GM12878 (cell line): ENCODE data around the gene MUTYH. TPM values are rescaled to one million over a fixed set of nuclear protein-coding genes. Genes with fewer than 3 reads are reported as not detected.

Experiments used
- ATAC-seq: fragments of 200-7000 bp; cut with Tn5 transposase; 3 replicates; pipeline ENCODE4 v1.9.1; 2020; ENCODE audit warnings: mild to moderate bottlenecking, moderate library complexity
- BruUV-seq: library from RNA; stranded (reverse); fragments of 400-500 nt; replicated peaks from 2 replicates; lab custom pipeline; 2021; lab: Mats Ljungman, UMichigan
- CTCF ChIA-PET: fragments of 300-600 bp; sonication (Branson Sonifier 250); formaldehyde crosslinking; extraction: SDS; loops from one replicate; lab custom pipeline; 2021; ENCODE audit warnings: inconsistent platforms; lab: Yijun Ruan, JAX
- POLR2A ChIA-PET: fragments of 350-600 bp; formaldehyde crosslinking; extraction: SDS; loops from one replicate; lab custom pipeline; 2021; ENCODE audit warnings: inconsistent platforms; lab: Charles Lee
- RAD21 ChIA-PET: fragments of 300-600 bp; sonication (Branson Sonifier 250); formaldehyde crosslinking; loops from one replicate; lab custom pipeline; 2023; ENCODE audit warnings: antibody characterized with exemption; ENCODE audit not compliant: unreplicated experiment; lab: Charles Lee
- SMC1A ChIA-PET: fragments of 300-600 bp; sonication (Branson Sonifier 250); formaldehyde crosslinking; loops from one replicate; lab custom pipeline; 2023; ENCODE audit not compliant: unreplicated experiment, uncharacterized antibody; lab: Charles Lee
- DNase-seq: peaks from one replicate; pipeline ENCODE4 v3.0.0-alpha.2; 2011; ENCODE audit warnings: low read depth, low spot score
- FAIRE-seq: peaks from 3 replicates; lab custom pipeline; 2011; peaks lifted over from hg19 to GRCh38; lab: Jason Lieb, UNC
- H2AFZ ChIP-seq: 2 replicates; pipeline ENCODE4 v1.6.0; 2011; ENCODE audit warnings: low read depth, low read length, control low read depth; ENCODE audit not compliant: control insufficient read depth
- H3K27ac ChIP-seq: 2 replicates; pipeline ENCODE4 v1.5.1; 2011; ENCODE audit warnings: control low read depth; ENCODE audit not compliant: control insufficient read depth, insufficient read depth
- H3K27me3 ChIP-seq, 2 experiments: replicated peaks in 1 of 2; 2 replicates each; pipeline versions ENCODE4 v1.6.0 to v1.6.1; 2011; ENCODE audit warnings: low read length in 1 of 2; ENCODE audit not compliant: control insufficient read depth in 2 of 2, insufficient read depth in 2 of 2
- H3K36me3 ChIP-seq, 2 experiments: 2 replicates each; pipeline ENCODE4 v1.5.1; 2011; ENCODE audit warnings: low read length in 1 of 2; ENCODE audit not compliant: control insufficient read depth in 2 of 2, insufficient read depth in 2 of 2
- H3K4me1 ChIP-seq: 2 replicates; pipeline ENCODE4 v1.6.1; 2011; ENCODE audit warnings: mild to moderate bottlenecking, low read length, moderate library complexity, mixed read lengths; ENCODE audit not compliant: control insufficient read depth, insufficient read depth
- H3K4me2 ChIP-seq: 2 replicates; pipeline ENCODE4 v1.6.0; 2011; ENCODE audit warnings: control low read depth; ENCODE audit not compliant: control insufficient read depth, insufficient read depth
- H3K4me3 ChIP-seq: fragments of 200-600 bp; sonication (generic); 2 replicates; pipeline ENCODE4 v1.5.1; 2016
- H3K79me2 ChIP-seq: 2 replicates; pipeline ENCODE4 v1.6.0; 2011; ENCODE audit warnings: low read length; ENCODE audit not compliant: control insufficient read depth, insufficient read depth
- H3K9ac ChIP-seq: 2 replicates; pipeline ENCODE4 v1.8.0; 2011; ENCODE audit warnings: low read length, control low read depth, mixed read lengths; ENCODE audit not compliant: control insufficient read depth, insufficient read depth
- H3K9me3 ChIP-seq: replicated peaks from 3 replicates; pipeline ENCODE4 v1.5.1; 2011; ENCODE audit warnings: mild to moderate bottlenecking, low read length; ENCODE audit not compliant: control insufficient read depth, insufficient read depth
- H4K20me1 ChIP-seq: 2 replicates; pipeline ENCODE4 v1.6.0; 2011; ENCODE audit not compliant: control insufficient read depth, insufficient read depth
- BACH1 ChIP-seq: fragments of 450-650 bp; IDR thresholded peaks from 2 replicates; pipeline ENCODE4 v1.6.1; 2017; ENCODE audit warnings: mild to moderate bottlenecking, borderline replicate concordance
- BMI1 ChIP-seq: fragments of 450-650 bp; IDR thresholded peaks from 2 replicates; pipeline ENCODE4 v1.6.1; 2016; ENCODE audit warnings: mild to moderate bottlenecking, moderate library complexity, borderline replicate concordance
- EP300 ChIP-seq, 2 experiments: fragments of 150-350 bp in 1 of 2; IDR thresholded peaks; 2 replicates each; pipeline ENCODE4 v1.6.1; 2011 to 2012; ENCODE audit warnings: low read depth in 2 of 2, low read length in 2 of 2, borderline replicate concordance in 1 of 2, improper control_type of control experiment in 1 of 2, inconsistent platforms in 1 of 2; ENCODE audit not compliant: control insufficient read depth in 1 of 2
- MEF2B ChIP-seq: fragments of 450-650 bp; IDR thresholded peaks from 2 replicates; pipeline ENCODE4 v1.6.1; 2018; ENCODE audit warnings: mild to moderate bottlenecking, moderate library complexity; ENCODE audit not compliant: partially characterized antibody, poor library complexity, severe bottlenecking
- MXI1 ChIP-seq: fragments of 150-350 bp; IDR thresholded peaks from 2 replicates; pipeline ENCODE4 v1.6.1; 2011; ENCODE audit warnings: low read depth, mild to moderate bottlenecking, inconsistent platforms, low read length, improper control_type of control experiment
- RBBP5 ChIP-seq: fragments of 200-600 bp; sonication (generic); conservative IDR thresholded peaks from 2 replicates; pipeline ENCODE4 v1.6.1; 2016
- ZNF622 ChIP-seq: fragments of 450-650 bp; IDR thresholded peaks from 2 replicates; pipeline ENCODE4 v1.6.1; 2017; ENCODE audit warnings: mild to moderate bottlenecking, inconsistent platforms
- WGBS: methylation state at CpG from one replicate; pipeline ENCODE4 v1.1.6; 2016; ENCODE audit warnings: low lambda C conversion rate; ENCODE audit not compliant: insufficient replicate concordance, insufficient coverage; ENCODE audit errors: missing lambda C conversion rate; 5-methylcytosine and 5-hydroxymethylcytosine counted together
- in situ Hi-C: fragments of 300-500 bp; cut with MboI; formaldehyde crosslinking; loops from 9 replicates; pipeline ENCODE4 v1.14.3; 2018; ENCODE audit warnings: mixed read lengths
- intact Hi-C: fragments of 100-400 bp; cut with micrococcal nuclease; formaldehyde crosslinking; loops from one replicate; pipeline ENCODE4 v1.14.2; 2022; ENCODE audit not compliant: unreplicated experiment
- polyA plus RNA-seq, 11 experiments: library from polyadenylated mRNA; depleted of rRNA in 4 of 11; unstranded in 6 of 11; stranded (reverse) in 5 of 11; fragments of >200 nt; fragmentation: Nextera tagmentation in 4 of 11; fragmentation: Illumina TruSeq in 1 of 11; extraction: Ambion mirVana in 4 of 11; extraction: Trizol in 1 of 11; gene quantifications; 1 replicate in 1 of 11; 2 replicates in 10 of 11; pipeline versions ENCODE4 v1.2.1 to v1.2.3, GENCODE V29; 2011 to 2016; ENCODE audit warnings: inconsistent platforms in 2 of 11, missing spikeins in 2 of 11, low read depth in 1 of 11
- total RNA-seq, 4 experiments: library from RNA; depleted of rRNA in 3 of 4; stranded (reverse); fragments of >200 nt in 3 of 4; fragmentation: Illumina TruSeq in 1 of 4; extraction: Trizol in 1 of 4; gene quantifications; 2 replicates each; pipeline versions ENCODE4 v1.2.1 to v1.2.3, GENCODE V29; 2013 to 2021
- TF ChIP-seq, protein P1 (sequence below): IDR thresholded peaks from 2 replicates; pipeline ENCODE4 v1.6.1; 2012; ENCODE audit warnings: mild to moderate bottlenecking, low read depth, low read length
- TF ChIP-seq, protein P2 (sequence below): fragments of 450-650 bp; formaldehyde crosslinking; IDR thresholded peaks from 2 replicates; pipeline ENCODE4 v1.4.0; 2022; ENCODE audit warnings: mild to moderate bottlenecking, moderate library complexity

Gene MUTYH
- total and polyA plus RNA-seq, 10 of the 15 experiments (the other 5 are each of a cell fraction or from before 2014, with no cell fraction given), result 2.5 to 42.0 (median 30.0) TPM

DNA sequence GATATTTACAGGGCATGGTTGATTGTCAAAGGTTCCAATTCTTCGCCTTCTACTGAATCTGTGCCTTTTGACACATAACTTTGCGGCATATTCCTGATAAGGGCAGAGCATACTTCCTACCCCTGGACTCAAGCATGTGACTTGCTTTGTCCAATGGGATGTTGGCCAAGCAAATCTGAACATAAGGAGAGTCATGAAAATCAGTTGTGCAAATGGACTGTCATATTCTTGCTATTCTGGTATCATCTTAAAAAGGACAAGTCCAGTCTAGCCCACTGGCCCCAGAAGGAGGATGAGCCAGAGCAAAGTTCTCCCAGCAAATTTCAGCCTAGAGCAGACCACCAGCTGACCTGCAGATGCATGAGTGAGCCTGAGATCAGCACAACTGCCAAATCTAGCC lies 41.0 kb upstream of the MUTYH start (continued):
- no peak for TF ChIP-seq MEF2B

DNA sequence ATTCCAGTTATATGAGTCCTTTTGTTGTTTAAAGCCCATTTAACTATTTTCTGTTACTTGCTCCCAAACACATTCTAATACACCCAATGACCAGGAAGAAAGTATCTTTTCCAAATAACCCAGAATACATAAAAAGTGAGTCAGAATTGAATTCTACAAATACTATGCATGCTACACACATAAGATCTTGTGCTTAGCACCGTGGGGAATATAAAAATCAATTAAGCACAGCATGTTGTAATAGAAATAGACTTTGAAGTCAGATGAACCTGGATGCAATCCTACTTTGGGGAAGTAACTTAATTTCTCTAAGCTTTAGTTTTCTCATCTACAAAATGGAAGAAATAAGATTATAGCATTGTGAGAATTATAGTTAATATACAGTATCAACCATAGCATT lies 40.5 kb upstream of the MUTYH start:
- peaks cover 11% of the 10 kb centered on the region for H3K4me1 ChIP-seq
- no peaks in the 10 kb centered on the region for H3K36me3 ChIP-seq
- POLR2A ChIA-PET, result no interaction called here
- TF ChIP-seq BACH1, result no peak
- TF ChIP-seq ZNF622, result no peak
- no peak for TF ChIP-seq MXI1
- no peak for TF ChIP-seq EP300 (IDR thresholded peaks at IDR 0.05; ENCODE audit: borderline replicate concordance in 1 of 2, control insufficient read depth in 1 of 2, low read depth in 2 of 2, low read length in 2 of 2)
- TF ChIP-seq, protein P1, sequence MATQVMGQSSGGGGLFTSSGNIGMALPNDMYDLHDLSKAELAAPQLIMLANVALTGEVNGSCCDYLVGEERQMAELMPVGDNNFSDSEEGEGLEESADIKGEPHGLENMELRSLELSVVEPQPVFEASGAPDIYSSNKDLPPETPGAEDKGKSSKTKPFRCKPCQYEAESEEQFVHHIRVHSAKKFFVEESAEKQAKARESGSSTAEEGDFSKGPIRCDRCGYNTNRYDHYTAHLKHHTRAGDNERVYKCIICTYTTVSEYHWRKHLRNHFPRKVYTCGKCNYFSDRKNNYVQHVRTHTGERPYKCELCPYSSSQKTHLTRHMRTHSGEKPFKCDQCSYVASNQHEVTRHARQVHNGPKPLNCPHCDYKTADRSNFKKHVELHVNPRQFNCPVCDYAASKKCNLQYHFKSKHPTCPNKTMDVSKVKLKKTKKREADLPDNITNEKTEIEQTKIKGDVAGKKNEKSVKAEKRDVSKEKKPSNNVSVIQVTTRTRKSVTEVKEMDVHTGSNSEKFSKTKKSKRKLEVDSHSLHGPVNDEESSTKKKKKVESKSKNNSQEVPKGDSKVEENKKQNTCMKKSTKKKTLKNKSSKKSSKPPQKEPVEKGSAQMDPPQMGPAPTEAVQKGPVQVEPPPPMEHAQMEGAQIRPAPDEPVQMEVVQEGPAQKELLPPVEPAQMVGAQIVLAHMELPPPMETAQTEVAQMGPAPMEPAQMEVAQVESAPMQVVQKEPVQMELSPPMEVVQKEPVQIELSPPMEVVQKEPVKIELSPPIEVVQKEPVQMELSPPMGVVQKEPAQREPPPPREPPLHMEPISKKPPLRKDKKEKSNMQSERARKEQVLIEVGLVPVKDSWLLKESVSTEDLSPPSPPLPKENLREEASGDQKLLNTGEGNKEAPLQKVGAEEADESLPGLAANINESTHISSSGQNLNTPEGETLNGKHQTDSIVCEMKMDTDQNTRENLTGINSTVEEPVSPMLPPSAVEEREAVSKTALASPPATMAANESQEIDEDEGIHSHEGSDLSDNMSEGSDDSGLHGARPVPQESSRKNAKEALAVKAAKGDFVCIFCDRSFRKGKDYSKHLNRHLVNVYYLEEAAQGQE, result no peak
- no peak for TF ChIP-seq BMI1
- TF ChIP-seq, protein P2, sequence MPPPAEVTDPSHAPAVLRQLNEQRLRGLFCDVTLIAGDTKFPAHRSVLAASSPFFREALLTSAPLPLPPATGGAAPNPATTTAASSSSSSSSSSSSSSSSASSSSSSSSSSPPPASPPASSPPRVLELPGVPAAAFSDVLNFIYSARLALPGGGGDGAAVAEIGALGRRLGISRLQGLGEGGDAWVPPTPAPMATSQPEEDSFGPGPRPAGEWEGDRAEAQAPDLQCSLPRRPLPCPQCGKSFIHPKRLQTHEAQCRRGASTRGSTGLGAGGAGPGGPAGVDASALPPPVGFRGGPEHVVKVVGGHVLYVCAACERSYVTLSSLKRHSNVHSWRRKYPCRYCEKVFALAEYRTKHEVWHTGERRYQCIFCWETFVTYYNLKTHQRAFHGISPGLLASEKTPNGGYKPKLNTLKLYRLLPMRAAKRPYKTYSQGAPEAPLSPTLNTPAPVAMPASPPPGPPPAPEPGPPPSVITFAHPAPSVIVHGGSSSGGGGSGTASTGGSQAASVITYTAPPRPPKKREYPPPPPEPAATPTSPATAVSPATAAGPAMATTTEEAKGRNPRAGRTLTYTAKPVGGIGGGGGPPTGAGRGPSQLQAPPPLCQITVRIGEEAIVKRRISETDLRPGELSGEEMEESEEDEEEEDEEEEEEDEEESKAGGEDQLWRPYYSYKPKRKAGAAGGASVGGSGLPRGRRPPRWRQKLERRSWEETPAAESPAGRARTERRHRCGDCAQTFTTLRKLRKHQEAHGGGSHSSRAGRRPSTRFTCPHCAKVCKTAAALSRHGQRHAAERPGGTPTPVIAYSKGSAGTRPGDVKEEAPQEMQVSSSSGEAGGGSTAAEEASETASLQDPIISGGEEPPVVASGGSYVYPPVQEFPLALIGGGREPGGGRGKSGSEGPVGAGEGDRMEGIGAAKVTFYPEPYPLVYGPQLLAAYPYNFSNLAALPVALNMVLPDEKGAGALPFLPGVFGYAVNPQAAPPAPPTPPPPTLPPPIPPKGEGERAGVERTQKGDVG (CRISPR knock-in tag), result no peak
- TF ChIP-seq RBBP5, result no peak
- WGBS, result 44% methylated on average over 1 of the region's 1 CpG
- RAD21 ChIA-PET, result no interaction called here
- BruUV-seq, result no TSS peak
- CTCF ChIA-PET, result no interaction called here
- in situ Hi-C loops (no loop called here), intact Hi-C loops (no loop called here)
- H3K4me3 ChIP-seq, result no peak overlapping the region
- SMC1A ChIA-PET, result no interaction called here
- no peaks in the 10 kb centered on the region for H3K79me2 ChIP-seq
- no peaks in the 10 kb centered on the region for H4K20me1 ChIP-seq
- no peaks in the 10 kb centered on the region; the same call in 2 of the 3 replicates for H3K9me3 ChIP-seq
- H3K4me2 ChIP-seq, result no peak overlapping the region
- H3K9ac ChIP-seq, result no peak overlapping the region
- no peak overlapping the region for H2AFZ ChIP-seq
- no peak for ATAC-seq
- no peak for FAIRE-seq
- H3K27me3 ChIP-seq, result no peaks in the 10 kb centered on the region
- H3K27ac ChIP-seq, result no peak overlapping the region
- DNase-seq, result no peak
